Measurements from ENCODE around the gene SRGAP3.

DNA sequence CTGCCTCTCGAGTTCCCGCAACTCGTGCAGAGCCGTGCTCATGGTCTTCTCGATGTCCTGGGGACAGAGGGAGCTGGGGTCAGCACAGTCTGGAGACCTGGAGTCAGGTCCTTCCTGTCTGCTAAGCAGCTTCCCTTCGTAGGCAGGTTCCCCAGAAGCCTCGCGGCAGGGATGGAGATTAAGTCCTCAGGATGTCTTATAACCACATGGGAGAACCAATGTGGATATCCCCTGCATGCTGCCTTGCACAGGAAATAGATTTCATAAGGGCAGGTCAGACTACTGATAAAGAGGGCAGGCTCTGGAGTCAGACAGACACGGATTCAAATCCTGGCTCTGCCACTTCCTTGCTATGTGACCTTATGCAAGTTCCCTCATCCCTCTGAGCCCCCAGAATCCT is 263.6 kb downstream of the SRGAP3 start:
- TF ChIP-seq, protein P1, sequence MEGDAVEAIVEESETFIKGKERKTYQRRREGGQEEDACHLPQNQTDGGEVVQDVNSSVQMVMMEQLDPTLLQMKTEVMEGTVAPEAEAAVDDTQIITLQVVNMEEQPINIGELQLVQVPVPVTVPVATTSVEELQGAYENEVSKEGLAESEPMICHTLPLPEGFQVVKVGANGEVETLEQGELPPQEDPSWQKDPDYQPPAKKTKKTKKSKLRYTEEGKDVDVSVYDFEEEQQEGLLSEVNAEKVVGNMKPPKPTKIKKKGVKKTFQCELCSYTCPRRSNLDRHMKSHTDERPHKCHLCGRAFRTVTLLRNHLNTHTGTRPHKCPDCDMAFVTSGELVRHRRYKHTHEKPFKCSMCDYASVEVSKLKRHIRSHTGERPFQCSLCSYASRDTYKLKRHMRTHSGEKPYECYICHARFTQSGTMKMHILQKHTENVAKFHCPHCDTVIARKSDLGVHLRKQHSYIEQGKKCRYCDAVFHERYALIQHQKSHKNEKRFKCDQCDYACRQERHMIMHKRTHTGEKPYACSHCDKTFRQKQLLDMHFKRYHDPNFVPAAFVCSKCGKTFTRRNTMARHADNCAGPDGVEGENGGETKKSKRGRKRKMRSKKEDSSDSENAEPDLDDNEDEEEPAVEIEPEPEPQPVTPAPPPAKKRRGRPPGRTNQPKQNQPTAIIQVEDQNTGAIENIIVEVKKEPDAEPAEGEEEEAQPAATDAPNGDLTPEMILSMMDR (IDR thresholded peaks at IDR 0.05) = no peak
- TF ChIP-seq POLR2A (IDR thresholded peaks at IDR 0.05) = no peak

All from uterus (tissue), 2 donors.